CD8-positive, alpha-beta memory T cell (primary cell): ENCODE results near the gene FAM217B. TPM values are rescaled to one million over a fixed set of nuclear protein-coding genes. Genes with fewer than 3 reads are reported as not detected.
"Not testable (repeated sequence)": the region's sequence is repeated elsewhere in the genome, so short reads cannot be mapped to it uniquely, and the experiment has no call there.

ENCODE experiments used
- CTCF ChIA-PET: fragments of 350-600 bp; sonication (Branson Sonifier 250); formaldehyde crosslinking; loops from one replicate; lab custom pipeline; 2021; ENCODE audit warnings: antibody characterized with exemption; lab: Charles Lee
- POLR2A ChIA-PET: fragments of 350-600 bp; sonication (Branson Sonifier 250); formaldehyde crosslinking; loops from one replicate; lab custom pipeline; 2021; ENCODE audit warnings: antibody characterized with exemption; lab: Charles Lee
- DNase-seq, 5 donors: peaks; one replicate each; pipeline versions ENCODE4 v3.0.0 to v3.0.0-alpha.2; 2020 to 2022; ENCODE audit warnings: mixed read lengths in 1 of 5
- H3K27ac ChIP-seq: one replicate; pipeline ENCODE4 v1.7.0; 2013; ENCODE audit warnings: low read depth, mild to moderate bottlenecking, low read length, moderate library complexity
- H3K27me3 ChIP-seq: 2 replicates; pipeline ENCODE4 v1.7.0; 2013; ENCODE audit warnings: low read length, mild to moderate bottlenecking; ENCODE audit not compliant: insufficient read depth, poor library complexity, severe bottlenecking
- H3K36me3 ChIP-seq: 2 replicates; pipeline ENCODE4 v1.7.0; 2013; ENCODE audit warnings: mild to moderate bottlenecking, low read length, moderate library complexity; ENCODE audit not compliant: insufficient read depth
- H3K4me1 ChIP-seq: 2 replicates; pipeline ENCODE4 v1.7.0; 2013; ENCODE audit warnings: mild to moderate bottlenecking, low read length, moderate library complexity; ENCODE audit not compliant: insufficient read depth
- H3K4me3 ChIP-seq: 2 replicates; pipeline ENCODE4 v1.7.0; 2013; ENCODE audit warnings: mild to moderate bottlenecking, low read length
- H3K9me3 ChIP-seq: 2 replicates; pipeline ENCODE4 v1.7.0; 2013; ENCODE audit warnings: mild to moderate bottlenecking, low read length
- H3K27ac Mint-ChIP-seq, 8 donors: one replicate each; pipeline ENCODE4 v1.8.0; 2020 to 2021; ENCODE audit warnings: mixed read lengths in 8 of 8, mild to moderate bottlenecking in 6 of 8, inconsistent platforms in 3 of 8, moderate library complexity in 3 of 8
- H3K27me3 Mint-ChIP-seq, 2 donors: one replicate each; pipeline ENCODE4 v1.8.0; 2020 to 2021; ENCODE audit warnings: mixed read lengths in 2 of 2, mild to moderate bottlenecking in 1 of 2, moderate library complexity in 1 of 2
- H3K36me3 Mint-ChIP-seq, 3 donors: one replicate each; pipeline ENCODE4 v1.8.0; 2020 to 2021; ENCODE audit warnings: mixed read lengths in 3 of 3, inconsistent platforms in 1 of 3, mild to moderate bottlenecking in 1 of 3
- H3K4me1 Mint-ChIP-seq, 3 donors: one replicate each; pipeline ENCODE4 v1.8.0; 2020 to 2021; ENCODE audit warnings: mixed read lengths in 3 of 3, inconsistent platforms in 1 of 3, mild to moderate bottlenecking in 1 of 3
- H3K4me3 Mint-ChIP-seq, 7 donors: one replicate each; pipeline ENCODE4 v1.8.0; 2020 to 2021; ENCODE audit warnings: mixed read lengths in 7 of 7, mild to moderate bottlenecking in 6 of 7, moderate library complexity in 4 of 7, inconsistent platforms in 2 of 7
- H3K9me3 Mint-ChIP-seq, 5 donors: one replicate each; pipeline ENCODE4 v1.8.0; 2020 to 2022; ENCODE audit warnings: mixed read lengths in 5 of 5, mild to moderate bottlenecking in 3 of 5, moderate library complexity in 2 of 5, inconsistent platforms in 1 of 5
- polyA plus RNA-seq: library from polyadenylated mRNA; unstranded; fragments of 300-500 nt; fragmentation: Illumina TruSeq; gene quantifications from one replicate; pipeline ENCODE4 v1.2.3, GENCODE V29; 2021
- total RNA-seq, 2 experiments: library from RNA; stranded (reverse); gene quantifications; one replicate each; pipeline ENCODE4 v1.2.3, GENCODE V29; 2021

FAM217B gene
- total and polyA plus RNA-seq, 3 experiments from 2014 or later = 32.2 to 39.3 (median 35.9) TPM

- Mint-ChIP-seq H3K27me3 (no peaks in the 10 kb centered on the region), H3K9me3 (no peaks in the 10 kb centered on the region), H3K4me3 (no peak overlapping the region), H3K4me1 (peaks cover 21 to 39% (median 24%) of the 10 kb centered on the region in 3 donors), H3K36me3 (peaks cover 0 to 37% (median 10%) of the 10 kb centered on the region in 3 donors), H3K27ac (peak overlapping the region in 1 of 8 donors; percentile 54)
- Histone ChIP-seq H3K27ac (no peak overlapping the region), H3K4me3 (no peak overlapping the region), H3K9me3 (no peaks in the 10 kb centered on the region), H3K27me3 (no peaks in the 10 kb centered on the region), H3K36me3 (peaks cover 17% of the 10 kb centered on the region), H3K4me1 (peaks cover 8% of the 10 kb centered on the region)
- CTCF ChIA-PET = interaction anchor here (3.4 to 7.9 kb wide), 2 partner anchors 12 to 110 kb away, joined by 12 to 49 read pairs; partner anchors contain the start of gene SYCP2
- POLR2A ChIA-PET = no interaction called here
- no peak for DNase-seq
Observed at GRCh38 chr20:59947376-59947775, 7.2 kb downstream of the FAM217B start.

GRCh38 chr20:59948212-59948611 is 8.0 kb downstream of the FAM217B start:
- peaks cover 21 to 38% (median 23%) of the 10 kb centered on the region in 3 donors for H3K4me1 Mint-ChIP-seq
- no peak overlapping the region for H3K27ac ChIP-seq
- H3K36me3 Mint-ChIP-seq = peaks cover 0 to 30% (median 7%) of the 10 kb centered on the region in 3 donors
- H3K27ac Mint-ChIP-seq = peak overlapping the region in 6 of 8 donors; percentile 88 to 95 (median 94)
- no peaks in the 10 kb centered on the region for H3K9me3 ChIP-seq
- ChIA-PET POLR2A (interaction anchor here (0.6 to 1.2 kb wide), 3 partner anchors 8 to 14 kb away, joined by 3 read pairs; partner anchors contain the start of genes FAM217B and PPP1R3D), CTCF (interaction anchor here (1.1 to 7.9 kb wide), 5 partner anchors 8 to 315 kb away, joined by 3 to 49 read pairs (median 12); partner anchors contain the start of genes FAM217B, PPP1R3D and SYCP2)
- no peak for DNase-seq
- H3K9me3 Mint-ChIP-seq = no peaks in the 10 kb centered on the region
- no peaks in the 10 kb centered on the region for H3K27me3 Mint-ChIP-seq
- H3K27me3 ChIP-seq = no peaks in the 10 kb centered on the region
- H3K4me1 ChIP-seq = peaks cover 8% of the 10 kb centered on the region
- H3K4me3 ChIP-seq = no peak overlapping the region
- H3K36me3 ChIP-seq = peaks cover 11% of the 10 kb centered on the region
- peak overlapping the region in 2 of 7 donors; percentile 60 to 64 for H3K4me3 Mint-ChIP-seq

- Mint-ChIP-seq H3K9me3 (no peaks in the 10 kb centered on the region), H3K4me1 (peaks cover 21 to 37% (median 23%) of the 10 kb centered on the region in 3 donors), H3K4me3 (peak overlapping the region; percentile 60 to 88 (median 65)), H3K36me3 (peaks cover 0 to 23% (median 7%) of the 10 kb centered on the region in 3 donors), H3K27ac (peak overlapping the region; percentile 82 to 95 (median 94)), H3K27me3 (no peaks in the 10 kb centered on the region)
- peaks cover 8% of the 10 kb centered on the region for H3K4me1 ChIP-seq
- peak in 2 of 5 donors; percentile 59 to 65 for DNase-seq
- H3K9me3 ChIP-seq = no peaks in the 10 kb centered on the region
- no peaks in the 10 kb centered on the region for H3K27me3 ChIP-seq
- H3K36me3 ChIP-seq = peaks cover 3% of the 10 kb centered on the region
- H3K27ac ChIP-seq = no peak overlapping the region
- CTCF ChIA-PET = interaction anchor here (0.7 to 7.9 kb wide), 9 partner anchors 9 to 1280 kb away, joined by 3 to 49 read pairs (median 7); partner anchors contain the start of genes FAM217B, PPP1R3D and SYCP2
- POLR2A ChIA-PET = interaction anchor here (0.6 to 1.2 kb wide), 3 partner anchors 9 to 15 kb away, joined by 3 read pairs; partner anchors contain the start of genes FAM217B and PPP1R3D
- peak overlapping the region; percentile 18 for H3K4me3 ChIP-seq
Observed at GRCh38 chr20:59948828-59949720, 8.9 kb downstream of the FAM217B start.

GRCh38 chr20:59949911-59950310 is 9.7 kb downstream of the FAM217B start:
- H3K9me3 ChIP-seq = no peaks in the 10 kb centered on the region
- H3K4me1 Mint-ChIP-seq = peaks cover 16 to 30% (median 18%) of the 10 kb centered on the region in 3 donors
- H3K4me3 ChIP-seq = no peak overlapping the region
- H3K9me3 Mint-ChIP-seq = no peaks in the 10 kb centered on the region
- no peaks in the 10 kb centered on the region for H3K36me3 ChIP-seq
- ChIA-PET POLR2A (no interaction called here), CTCF (interaction anchor here (1.3 to 7.9 kb wide), 5 partner anchors 10 to 1279 kb away, joined by 3 to 49 read pairs (median 12); partner anchors contain the start of genes FAM217B, PPP1R3D and SYCP2)
- no peaks in the 10 kb centered on the region for H3K27me3 Mint-ChIP-seq
- H3K27ac ChIP-seq = no peak overlapping the region
- H3K27ac Mint-ChIP-seq = peak overlapping the region in 4 of 8 donors; percentile 25 to 94 (median 80)
- peaks cover 8% of the 10 kb centered on the region for H3K4me1 ChIP-seq
- no peak overlapping the region for H3K4me3 Mint-ChIP-seq
- peaks cover 0 to 14% (median 0%) of the 10 kb centered on the region in 3 donors for H3K36me3 Mint-ChIP-seq
- DNase-seq = no peak
- no peaks in the 10 kb centered on the region for H3K27me3 ChIP-seq

GRCh38 chr20:59954718-59955117 is 14.5 kb downstream of the FAM217B start:
- Mint-ChIP-seq H3K9me3 (no peaks in the 10 kb centered on the region), H3K4me1 (no peaks in the 10 kb centered on the region), H3K27me3 (no peaks in the 10 kb centered on the region), H3K4me3 (no peak overlapping the region), H3K36me3 (peaks cover 0 to 5% (median 0%) of the 10 kb centered on the region in 3 donors), H3K27ac (peak overlapping the region in 3 of 8 donors; percentile 15 to 74 (median 42))
- Histone ChIP-seq H3K36me3 (no peaks in the 10 kb centered on the region), H3K4me1 (no peaks in the 10 kb centered on the region), H3K27ac (no peak overlapping the region), H3K27me3 (no peaks in the 10 kb centered on the region), H3K9me3 (no peaks in the 10 kb centered on the region), H3K4me3 (no peak overlapping the region)
- DNase-seq = no peak
- CTCF ChIA-PET = interaction anchor here (1.5 kb wide), 1 partner anchor 20 kb away, joined by 9 read pairs; the partner anchor contains the start of gene SYCP2
- POLR2A ChIA-PET = no interaction called here

- Histone ChIP-seq H3K4me3 (no peak overlapping the region), H3K4me1 (no peaks in the 10 kb centered on the region), H3K9me3 (no peaks in the 10 kb centered on the region), H3K36me3 (no peaks in the 10 kb centered on the region), H3K27me3 (no peaks in the 10 kb centered on the region), H3K27ac (no peak overlapping the region)
- POLR2A ChIA-PET = interaction anchor here (0.7 kb wide), 1 partner anchor 501 kb away, joined by 5 read pairs; no protein-coding TSS in a partner anchor
- H3K36me3 Mint-ChIP-seq = peaks cover 0 to 9% (median 0%) of the 10 kb centered on the region in 3 donors
- no peak overlapping the region for H3K4me3 Mint-ChIP-seq
- peak overlapping the region in 2 of 8 donors; percentile 42 to 74 for H3K27ac Mint-ChIP-seq
- DNase-seq = no peak
- CTCF ChIA-PET = interaction anchor here (1.5 kb wide), 1 partner anchor 21 kb away, joined by 9 read pairs; the partner anchor contains the start of gene SYCP2
- no peaks in the 10 kb centered on the region for H3K4me1 Mint-ChIP-seq
- no peaks in the 10 kb centered on the region for H3K9me3 Mint-ChIP-seq
- H3K27me3 Mint-ChIP-seq = no peaks in the 10 kb centered on the region
Observed at GRCh38 chr20:59955131-59955796, 15.1 kb downstream of the FAM217B start.

GRCh38 chr20:59957568-59957967 is 17.4 kb downstream of the FAM217B start:
- DNase-seq, H3K27ac Mint-ChIP-seq, H3K4me1 ChIP-seq, H3K4me1 Mint-ChIP-seq, H3K4me3 ChIP-seq, H3K27ac ChIP-seq, POLR2A ChIA-PET, H3K27me3 ChIP-seq, H3K9me3 ChIP-seq, H3K27me3 Mint-ChIP-seq, H3K36me3 ChIP-seq, H3K9me3 Mint-ChIP-seq, H3K4me3 Mint-ChIP-seq: not testable (repeated sequence)
- peaks cover 0 to 12% (median 0%) of the 10 kb centered on the region in 3 donors for H3K36me3 Mint-ChIP-seq
- CTCF ChIA-PET = interaction anchor here (1.2 kb wide), 1 partner anchor 17 kb away, joined by 3 read pairs; the partner anchor contains the start of genes FAM217B and PPP1R3D
